A673 (cell line): ENCODE results near the gene SLC16A10.

Source experiments
- EZH2 ChIP-seq: fragments of 200-600 bp; sonication (generic); IDR thresholded peaks from 2 replicates; pipeline ENCODE4 v1.6.1; 2017; ENCODE audit warnings: borderline replicate concordance, low read depth, mild to moderate bottlenecking, mixed read lengths, antibody characterized with exemption, low read length; ENCODE audit not compliant: poor library complexity, severe bottlenecking
- TF ChIP-seq, protein P1 (sequence below): fragments of 300-800, 200-600 bp; sonication (generic); conservative IDR thresholded peaks from 2 replicates; pipeline ENCODE4 v1.5.1; 2017; ENCODE audit warnings: low read depth, mild to moderate bottlenecking, antibody characterized with exemption, low read length, moderate library complexity, mixed read lengths

- TF ChIP-seq, protein P1, sequence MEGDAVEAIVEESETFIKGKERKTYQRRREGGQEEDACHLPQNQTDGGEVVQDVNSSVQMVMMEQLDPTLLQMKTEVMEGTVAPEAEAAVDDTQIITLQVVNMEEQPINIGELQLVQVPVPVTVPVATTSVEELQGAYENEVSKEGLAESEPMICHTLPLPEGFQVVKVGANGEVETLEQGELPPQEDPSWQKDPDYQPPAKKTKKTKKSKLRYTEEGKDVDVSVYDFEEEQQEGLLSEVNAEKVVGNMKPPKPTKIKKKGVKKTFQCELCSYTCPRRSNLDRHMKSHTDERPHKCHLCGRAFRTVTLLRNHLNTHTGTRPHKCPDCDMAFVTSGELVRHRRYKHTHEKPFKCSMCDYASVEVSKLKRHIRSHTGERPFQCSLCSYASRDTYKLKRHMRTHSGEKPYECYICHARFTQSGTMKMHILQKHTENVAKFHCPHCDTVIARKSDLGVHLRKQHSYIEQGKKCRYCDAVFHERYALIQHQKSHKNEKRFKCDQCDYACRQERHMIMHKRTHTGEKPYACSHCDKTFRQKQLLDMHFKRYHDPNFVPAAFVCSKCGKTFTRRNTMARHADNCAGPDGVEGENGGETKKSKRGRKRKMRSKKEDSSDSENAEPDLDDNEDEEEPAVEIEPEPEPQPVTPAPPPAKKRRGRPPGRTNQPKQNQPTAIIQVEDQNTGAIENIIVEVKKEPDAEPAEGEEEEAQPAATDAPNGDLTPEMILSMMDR = no peak
- TF ChIP-seq EZH2 = no peak
Observed at GRCh38 chr6:111087106-111087835, at the start of gene SLC16A10.
